Measurements from ENCODE around the gene SNX27.

DNA sequence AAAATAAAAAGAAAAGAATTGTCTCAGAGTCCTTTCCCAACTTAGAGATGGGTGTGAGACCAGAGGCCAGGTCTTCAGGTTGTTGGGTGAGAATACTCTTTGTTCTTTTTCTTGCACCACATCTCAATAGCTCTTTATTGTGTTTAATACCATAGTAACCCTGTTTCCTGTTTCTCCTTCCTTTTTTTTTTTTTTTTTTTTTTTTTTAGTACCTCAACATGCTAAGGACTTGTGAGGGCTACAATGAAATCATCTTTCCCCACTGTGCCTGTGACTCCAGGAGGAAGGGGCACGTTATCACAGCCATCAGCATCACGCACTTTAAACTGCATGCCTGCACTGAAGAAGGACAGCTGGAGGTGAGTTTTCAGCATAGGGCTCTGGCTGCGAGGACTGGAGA is 80.4 kb downstream of the SNX27 start:
- TF ChIP-seq EZH2 (IDR thresholded peaks at IDR 0.05; ENCODE audit: borderline replicate concordance, insufficient read depth, low read depth, low read length, poor library complexity, severe bottlenecking) = no peak
- TF ChIP-seq, protein P1, sequence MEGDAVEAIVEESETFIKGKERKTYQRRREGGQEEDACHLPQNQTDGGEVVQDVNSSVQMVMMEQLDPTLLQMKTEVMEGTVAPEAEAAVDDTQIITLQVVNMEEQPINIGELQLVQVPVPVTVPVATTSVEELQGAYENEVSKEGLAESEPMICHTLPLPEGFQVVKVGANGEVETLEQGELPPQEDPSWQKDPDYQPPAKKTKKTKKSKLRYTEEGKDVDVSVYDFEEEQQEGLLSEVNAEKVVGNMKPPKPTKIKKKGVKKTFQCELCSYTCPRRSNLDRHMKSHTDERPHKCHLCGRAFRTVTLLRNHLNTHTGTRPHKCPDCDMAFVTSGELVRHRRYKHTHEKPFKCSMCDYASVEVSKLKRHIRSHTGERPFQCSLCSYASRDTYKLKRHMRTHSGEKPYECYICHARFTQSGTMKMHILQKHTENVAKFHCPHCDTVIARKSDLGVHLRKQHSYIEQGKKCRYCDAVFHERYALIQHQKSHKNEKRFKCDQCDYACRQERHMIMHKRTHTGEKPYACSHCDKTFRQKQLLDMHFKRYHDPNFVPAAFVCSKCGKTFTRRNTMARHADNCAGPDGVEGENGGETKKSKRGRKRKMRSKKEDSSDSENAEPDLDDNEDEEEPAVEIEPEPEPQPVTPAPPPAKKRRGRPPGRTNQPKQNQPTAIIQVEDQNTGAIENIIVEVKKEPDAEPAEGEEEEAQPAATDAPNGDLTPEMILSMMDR (IDR thresholded peaks at IDR 0.05) = no peak

Data from B cell (primary cell).